ENCODE measurements around the gene HIP1R. TPM values are rescaled to one million over a fixed set of nuclear protein-coding genes. Genes with fewer than 3 reads are reported as not detected.

Gene HIP1R
- total RNA-seq, 1 experiment from 2014 or later, result 33.1 TPM

GRCh38 chr12:122896662-122897061, 61.4 kb downstream of the HIP1R start:
- BruUV-seq (replicated peaks), result no TSS peak
- ChIA-PET POLR2A (ENCODE audit: unreplicated experiment) (interaction anchor here (0.6 kb wide), 1 partner anchor 455 kb away, joined by 3 read pairs; no protein-coding TSS in a partner anchor), CTCF (no interaction called here)
- H4K20me1 ChIP-seq (ENCODE audit: insufficient read depth), result peaks cover 12% of the 10 kb centered on the region; the same call in 1 of the 2 replicates
- no peak for DNase-seq
- peak overlapping the region; percentile 85; the same call in 1 of the 2 replicates for H3K4me2 ChIP-seq
- no peak overlapping the region for H2AFZ ChIP-seq
- H3K9me2 ChIP-seq (ENCODE audit: insufficient read depth), result no peaks in the 10 kb centered on the region
- 0 out of 2 replicates have a peak overlapping the region, but pooled peaks have one; percentile 61 for H3K4me3 ChIP-seq
- peak overlapping the region; percentile 97; the same call in 1 of the 2 replicates for H3K27ac ChIP-seq
- H3K36me3 ChIP-seq (ENCODE audit: low read depth), result no peaks in the 10 kb centered on the region
- peaks cover 67% of the 10 kb centered on the region for H3K4me1 ChIP-seq (replicated peaks; ENCODE audit: insufficient read depth)
- TF ChIP-seq EZH2 (IDR thresholded peaks at IDR 0.05; ENCODE audit: low read depth) (no peak), CTCF (conservative IDR thresholded peaks at IDR 0.05) (no peak)
- intact Hi-C loops (cut with micrococcal nuclease; ENCODE audit: unreplicated experiment), result no loop called here
- H3K9me3 ChIP-seq (ENCODE audit: insufficient read depth, low read depth), result no peaks in the 10 kb centered on the region
- H3F3A ChIP-seq (ENCODE audit: insufficient read depth, low read depth), result peaks cover 64% of the 10 kb centered on the region
- H3K27me3 ChIP-seq (ENCODE audit: insufficient read depth, low read depth), result no peaks in the 10 kb centered on the region
- peaks cover 51% of the 10 kb centered on the region for H3K79me2 ChIP-seq (ENCODE audit: low read depth)

- no TSS peak for BruUV-seq (replicated peaks)
- Histone ChIP-seq H3K9me2 (ENCODE audit: insufficient read depth) (no peaks in the 10 kb centered on the region), H3K9me3 (ENCODE audit: insufficient read depth, low read depth) (no peaks in the 10 kb centered on the region), H3K27me3 (ENCODE audit: insufficient read depth, low read depth) (no peaks in the 10 kb centered on the region), H2AFZ (no peak overlapping the region), H3K4me1 (replicated peaks; ENCODE audit: insufficient read depth) (peaks cover 40% of the 10 kb centered on the region), H3K36me3 (ENCODE audit: low read depth) (no peaks in the 10 kb centered on the region), H4K20me1 (ENCODE audit: insufficient read depth) (no peaks in the 10 kb centered on the region), H3K4me3 (no peak overlapping the region), H3K27ac (peak overlapping the region; percentile 79; the same call in 1 of the 2 replicates), H3K79me2 (ENCODE audit: low read depth) (peaks cover 19% of the 10 kb centered on the region), H3F3A (ENCODE audit: insufficient read depth, low read depth) (peaks cover 37% of the 10 kb centered on the region), H3K4me2 (no peak overlapping the region)
- DNase-seq, result no peak
- CTCF ChIA-PET, result interaction anchor here (0.6 to 0.7 kb wide), 2 partner anchors 151 to 334 kb away, joined by 4 to 6 read pairs; no protein-coding TSS in a partner anchor
- intact Hi-C loops (cut with micrococcal nuclease; ENCODE audit: unreplicated experiment), result loop anchor here (2.0 kb wide), 1 partner anchor 17 kb away; no protein-coding TSS in a partner anchor
- POLR2A ChIA-PET (ENCODE audit: unreplicated experiment), result no interaction called here
- no peak for TF ChIP-seq EZH2 (IDR thresholded peaks at IDR 0.05; ENCODE audit: low read depth)
- no peak for TF ChIP-seq CTCF (conservative IDR thresholded peaks at IDR 0.05)
Measured at GRCh38 chr12:122899887-122900286, 64.6 kb downstream of the HIP1R start.

DNA sequence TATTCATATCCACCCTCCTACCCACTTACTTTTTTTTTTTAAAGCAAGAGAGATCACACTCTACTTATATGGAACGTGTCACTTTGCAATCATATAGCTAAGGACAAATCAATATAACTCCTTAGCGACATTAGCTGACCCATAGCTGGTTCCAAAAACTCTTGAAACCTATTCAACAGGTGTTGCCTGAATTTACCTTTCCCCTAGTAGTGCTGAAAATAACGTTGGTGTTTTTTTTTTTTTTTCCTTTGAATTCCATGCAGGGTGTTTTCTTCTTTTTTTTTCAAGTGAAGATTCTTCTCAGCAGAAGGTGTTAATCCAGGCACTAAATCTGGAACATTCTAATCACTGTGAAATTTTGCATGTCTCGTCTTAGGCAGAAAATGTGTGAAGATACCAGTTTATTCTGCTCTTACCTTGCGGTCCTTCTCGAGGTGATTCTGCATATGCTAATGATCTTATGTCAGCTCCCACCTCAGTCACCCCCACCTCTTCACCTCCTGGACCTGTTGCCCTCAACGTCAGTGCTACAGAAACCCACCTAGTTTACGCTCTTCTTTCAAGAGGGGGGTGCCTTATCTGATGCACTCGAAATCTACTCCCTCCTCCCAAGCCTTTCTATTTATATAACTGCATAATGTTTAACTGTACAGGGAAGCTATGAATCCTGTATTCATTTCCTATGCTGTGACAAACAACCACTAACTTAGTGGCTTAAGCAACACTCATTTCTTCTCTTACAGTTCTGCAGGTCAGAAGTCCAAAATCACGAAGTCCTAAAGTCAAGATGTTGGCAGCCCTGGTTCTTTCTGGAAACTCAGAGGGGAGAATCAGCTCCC, 67.8 kb downstream of the HIP1R start:
- H3K9me2 ChIP-seq (ENCODE audit: insufficient read depth), result no peaks in the 10 kb centered on the region
- ChIA-PET CTCF (no interaction called here), POLR2A (ENCODE audit: unreplicated experiment) (no interaction called here)
- H3K4me2 ChIP-seq, result no peak overlapping the region
- no peak overlapping the region for H2AFZ ChIP-seq
- H3K27ac ChIP-seq, result no peak overlapping the region
- H4K20me1 ChIP-seq (ENCODE audit: insufficient read depth), result no peaks in the 10 kb centered on the region
- no peak for DNase-seq
- BruUV-seq (replicated peaks), result no TSS peak
- intact Hi-C loops (cut with micrococcal nuclease; ENCODE audit: unreplicated experiment), result no loop called here
- H3K4me1 ChIP-seq (replicated peaks; ENCODE audit: insufficient read depth), result peaks cover 21% of the 10 kb centered on the region
- no peaks in the 10 kb centered on the region for H3K36me3 ChIP-seq (ENCODE audit: low read depth)
- no peaks in the 10 kb centered on the region for H3K9me3 ChIP-seq (ENCODE audit: insufficient read depth, low read depth)
- H3K79me2 ChIP-seq (ENCODE audit: low read depth), result no peaks in the 10 kb centered on the region
- TF ChIP-seq CTCF (conservative IDR thresholded peaks at IDR 0.05) (no peak), EZH2 (IDR thresholded peaks at IDR 0.05; ENCODE audit: low read depth) (no peak)
- H3F3A ChIP-seq (ENCODE audit: insufficient read depth, low read depth), result peaks cover 23% of the 10 kb centered on the region
- no peak overlapping the region for H3K4me3 ChIP-seq
- no peaks in the 10 kb centered on the region for H3K27me3 ChIP-seq (ENCODE audit: insufficient read depth, low read depth)

All from PC-9 (cell line).